HepG2 (cell line): ENCODE data around the gene CMTM5. TPM values are rescaled to one million over a fixed set of nuclear protein-coding genes. Genes with fewer than 3 reads are reported as not detected.

Source experiments
- ARNTL ChIP-seq: sonication (generic); formaldehyde crosslinking; IDR thresholded peaks from 2 replicates; pipeline ENCODE4 v1.4.0; 2020; ENCODE audit warnings: mild to moderate bottlenecking, missing genetic modification reagents
- BHLHE40 ChIP-seq: IDR thresholded peaks from 2 replicates; pipeline ENCODE4 v1.6.1; 2011; ENCODE audit warnings: low read length, improper control_type of control experiment
- CBX1 ChIP-seq: IDR thresholded peaks from one replicate; pipeline ENCODE4 v1.6.1; 2016; ENCODE audit warnings: antibody characterized with exemption, low read depth
- CENPT ChIP-seq: sonication (generic); formaldehyde crosslinking; IDR thresholded peaks from 2 replicates; pipeline ENCODE4 v1.8.0; 2022; ENCODE audit warnings: low read depth, mild to moderate bottlenecking, moderate library complexity, missing genetic modification reagents
- HCFC1 ChIP-seq: fragments of 150-350 bp; IDR thresholded peaks from 2 replicates; pipeline ENCODE4 v1.6.1; 2014; ENCODE audit warnings: low read depth, low read length
- HDAC1 ChIP-seq: sonication (generic); formaldehyde crosslinking; IDR thresholded peaks from 2 replicates; pipeline ENCODE4 v1.5.1; 2020; ENCODE audit warnings: mild to moderate bottlenecking, missing genetic modification reagents
- KDM5B ChIP-seq: sonication (generic); formaldehyde crosslinking; IDR thresholded peaks from 2 replicates; pipeline ENCODE4 v1.4.0; 2020; ENCODE audit warnings: missing genetic modification reagents, mild to moderate bottlenecking, borderline replicate concordance
- MLLT10 ChIP-seq: sonication (generic); formaldehyde crosslinking; IDR thresholded peaks from 2 replicates; pipeline ENCODE4 v1.4.0; 2020; ENCODE audit warnings: missing genetic modification reagents
- NR2F6 ChIP-seq, 2 experiments: IDR thresholded peaks; 2 replicates each; pipeline ENCODE4 v1.6.1; 2016; ENCODE audit warnings: antibody characterized with exemption in 1 of 2, mild to moderate bottlenecking in 1 of 2
- PAX8 ChIP-seq: sonication (generic); formaldehyde crosslinking; IDR thresholded peaks from 2 replicates; pipeline ENCODE4 v1.8.0; 2022; ENCODE audit warnings: mild to moderate bottlenecking, missing genetic modification reagents, borderline replicate concordance
- PRPF4 ChIP-seq: fragments of 200-400 bp; formaldehyde crosslinking; IDR thresholded peaks from 2 replicates; pipeline ENCODE4 v1.6.1; 2016; ENCODE audit warnings: low read length, low read depth; ENCODE audit not compliant: poor library complexity, severe bottlenecking
- RARG ChIP-seq: sonication (generic); formaldehyde crosslinking; IDR thresholded peaks from 2 replicates; pipeline ENCODE4 v1.4.0; 2020; ENCODE audit warnings: low read depth, mild to moderate bottlenecking, missing genetic modification reagents
- THAP7 ChIP-seq: sonication (generic); formaldehyde crosslinking; IDR thresholded peaks from 2 replicates; pipeline ENCODE4 v1.8.1; 2023; ENCODE audit warnings: mild to moderate bottlenecking, missing genetic modification reagents
- TOPORS ChIP-seq: sonication (generic); formaldehyde crosslinking; IDR thresholded peaks from 2 replicates; pipeline ENCODE4 v1.8.0; 2023; ENCODE audit warnings: mild to moderate bottlenecking, missing genetic modification reagents
- ZBTB37 ChIP-seq: sonication (generic); formaldehyde crosslinking; IDR thresholded peaks from 2 replicates; pipeline ENCODE4 v1.4.0; 2020; ENCODE audit warnings: mild to moderate bottlenecking, missing genetic modification reagents
- ZNF484 ChIP-seq: sonication (generic); formaldehyde crosslinking; IDR thresholded peaks from 2 replicates; pipeline ENCODE4 v1.5.1; 2020; ENCODE audit warnings: mild to moderate bottlenecking, low read depth, missing genetic modification reagents, borderline replicate concordance
- ZNF644 ChIP-seq: IDR thresholded peaks from 2 replicates; pipeline ENCODE4 v1.6.1; 2016; ENCODE audit warnings: low read depth
- ZNF670 ChIP-seq: sonication (generic); formaldehyde crosslinking; IDR thresholded peaks from 2 replicates; pipeline ENCODE4 v1.8.0; 2022; ENCODE audit warnings: mild to moderate bottlenecking, missing genetic modification reagents, borderline replicate concordance
- ZNF737 ChIP-seq: sonication (generic); formaldehyde crosslinking; IDR thresholded peaks from 2 replicates; pipeline ENCODE4 v1.5.0; 2020; ENCODE audit warnings: missing genetic modification reagents, mild to moderate bottlenecking, borderline replicate concordance
- ZNF768 ChIP-seq: sonication (generic); formaldehyde crosslinking; IDR thresholded peaks from 2 replicates; pipeline ENCODE4 v1.4.0; 2020; ENCODE audit warnings: missing genetic modification reagents
- ZNF773 ChIP-seq: sonication (generic); formaldehyde crosslinking; IDR thresholded peaks from 2 replicates; pipeline ENCODE4 v1.4.0; 2020; ENCODE audit warnings: missing genetic modification reagents, borderline replicate concordance
- ZSCAN25 ChIP-seq: sonication (generic); formaldehyde crosslinking; IDR thresholded peaks from 2 replicates; pipeline ENCODE4 v1.8.0; 2022; ENCODE audit warnings: mild to moderate bottlenecking, missing genetic modification reagents
- ZSCAN29 ChIP-seq: sonication (generic); formaldehyde crosslinking; conservative IDR thresholded peaks from 2 replicates; pipeline ENCODE4 v1.4.0; 2020; ENCODE audit warnings: mild to moderate bottlenecking, missing genetic modification reagents
- polyA plus RNA-seq, 8 experiments: library from polyadenylated mRNA; depleted of rRNA in 3 of 8; stranded (reverse) in 7 of 8; unstranded in 1 of 8; fragments of >200 nt; fragmentation: Illumina TruSeq in 4 of 8; extraction: Trizol in 4 of 8; gene quantifications; 2 replicates each; pipeline versions ENCODE4 v1.2.1 to v1.2.3, GENCODE V29; 2011 to 2016; ENCODE audit warnings: low read depth in 4 of 8, missing spikeins in 1 of 8, mixed read lengths in 1 of 8; ENCODE audit not compliant: insufficient read depth in 1 of 8
- total RNA-seq, 5 experiments: library from RNA; depleted of rRNA; stranded (reverse); fragments of >200 nt; fragmentation: Illumina TruSeq; extraction: Trizol; gene quantifications; 2 replicates each; pipeline ENCODE4 v1.2.3, GENCODE V29; 2016; ENCODE audit warnings: low read depth in 1 of 5
- TF ChIP-seq, protein P1 (sequence below): sonication (generic); formaldehyde crosslinking; IDR thresholded peaks from 2 replicates; pipeline ENCODE4 v1.4.0; 2020; ENCODE audit warnings: low read depth, missing genetic modification reagents
- TF ChIP-seq, protein P2 (sequence below): sonication (generic); formaldehyde crosslinking; IDR thresholded peaks from 2 replicates; pipeline ENCODE4 v1.8.0; 2022; ENCODE audit warnings: mild to moderate bottlenecking, missing genetic modification reagents

CMTM5 gene
- total and polyA plus RNA-seq, 2 of the 13 experiments (the other 11 are each of a cell fraction or from before 2014, with no cell fraction given), result not detected

DNA sequence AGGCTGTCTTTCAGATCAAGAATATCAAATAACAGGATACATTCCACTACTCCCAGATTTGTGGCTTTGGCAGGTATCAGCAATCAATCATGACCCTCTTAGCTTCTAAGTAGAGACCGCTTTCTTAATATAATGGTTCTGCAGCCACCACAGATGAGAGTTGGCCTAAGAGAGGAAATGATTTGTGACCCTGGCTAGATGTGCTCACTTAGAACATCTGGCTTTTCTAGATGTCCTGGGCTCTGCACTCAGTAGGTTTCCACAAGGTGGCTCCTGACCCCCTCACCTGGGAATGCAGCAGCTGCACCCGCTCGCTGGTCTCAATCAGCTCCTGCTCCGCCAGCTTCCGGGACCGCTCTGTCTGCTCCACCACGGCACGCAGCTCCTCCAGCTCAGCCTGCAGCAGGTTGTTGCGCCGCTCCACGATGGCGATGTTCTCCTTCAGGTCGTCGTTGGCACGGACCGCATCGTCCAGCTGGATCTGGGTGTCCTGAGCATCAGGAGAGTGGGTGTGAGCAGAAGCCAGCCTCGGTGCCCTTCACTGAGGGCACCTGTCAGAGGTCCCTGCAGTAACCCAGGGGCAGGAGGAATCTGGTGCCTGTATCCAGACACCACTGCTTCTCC is 8.9 kb downstream of the CMTM5 start (continued):
- TF ChIP-seq, protein P1, sequence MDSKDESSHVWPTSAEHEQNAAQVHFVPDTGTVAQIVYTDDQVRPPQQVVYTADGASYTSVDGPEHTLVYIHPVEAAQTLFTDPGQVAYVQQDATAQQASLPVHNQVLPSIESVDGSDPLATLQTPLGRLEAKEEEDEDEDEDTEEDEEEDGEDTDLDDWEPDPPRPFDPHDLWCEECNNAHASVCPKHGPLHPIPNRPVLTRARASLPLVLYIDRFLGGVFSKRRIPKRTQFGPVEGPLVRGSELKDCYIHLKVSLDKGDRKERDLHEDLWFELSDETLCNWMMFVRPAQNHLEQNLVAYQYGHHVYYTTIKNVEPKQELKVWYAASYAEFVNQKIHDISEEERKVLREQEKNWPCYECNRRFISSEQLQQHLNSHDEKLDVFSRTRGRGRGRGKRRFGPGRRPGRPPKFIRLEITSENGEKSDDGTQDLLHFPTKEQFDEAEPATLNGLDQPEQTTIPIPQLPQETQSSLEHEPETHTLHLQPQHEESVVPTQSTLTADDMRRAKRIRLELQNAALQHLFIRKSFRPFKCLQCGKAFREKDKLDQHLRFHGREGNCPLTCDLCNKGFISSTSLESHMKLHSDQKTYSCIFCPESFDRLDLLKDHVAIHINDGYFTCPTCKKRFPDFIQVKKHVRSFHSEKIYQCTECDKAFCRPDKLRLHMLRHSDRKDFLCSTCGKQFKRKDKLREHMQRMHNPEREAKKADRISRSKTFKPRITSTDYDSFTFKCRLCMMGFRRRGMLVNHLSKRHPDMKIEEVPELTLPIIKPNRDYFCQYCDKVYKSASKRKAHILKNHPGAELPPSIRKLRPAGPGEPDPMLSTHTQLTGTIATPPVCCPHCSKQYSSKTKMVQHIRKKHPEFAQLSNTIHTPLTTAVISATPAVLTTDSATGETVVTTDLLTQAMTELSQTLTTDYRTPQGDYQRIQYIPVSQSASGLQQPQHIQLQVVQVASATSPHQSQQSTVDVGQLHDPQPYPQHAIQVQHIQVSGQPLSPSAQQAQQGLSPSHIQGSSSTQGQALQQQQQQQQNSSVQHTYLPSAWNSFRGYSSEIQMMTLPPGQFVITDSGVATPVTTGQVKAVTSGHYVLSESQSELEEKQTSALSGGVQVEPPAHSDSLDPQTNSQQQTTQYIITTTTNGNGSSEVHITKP, result no peak
- peak; percentile 48; the same call in 1 of the 2 replicates for TF ChIP-seq ZSCAN25
- no peak for TF ChIP-seq ZNF484 (CRISPR knock-in tag)
- no peak for TF ChIP-seq BHLHE40
- TF ChIP-seq ZBTB37 (CRISPR knock-in tag), result no peak
- TF ChIP-seq ZNF644 (CRISPR knock-in tag), result no peak
- no peak for TF ChIP-seq ZNF670 (CRISPR knock-in tag)
- no peak for TF ChIP-seq PAX8 (CRISPR knock-in tag)
- no peak for TF ChIP-seq CENPT (CRISPR knock-in tag)
- TF ChIP-seq CBX1, result no peak
- no peak for TF ChIP-seq RARG (CRISPR knock-in tag)
- TF ChIP-seq HDAC1 (CRISPR knock-in tag), result no peak
- no peak for TF ChIP-seq ZNF737 (CRISPR knock-in tag)
- TF ChIP-seq NR2F6 (IDR thresholded peaks at IDR 0.05), result no peak
- no peak for TF ChIP-seq NR2F6 (CRISPR knock-in tag; IDR thresholded peaks at IDR 0.05)
- TF ChIP-seq PRPF4, result no peak
- TF ChIP-seq ZNF768, result peak; percentile 20; the same call in 1 of the 2 replicates
- 0 out of 2 replicates have a peak, but pooled peaks have one; percentile 13 for TF ChIP-seq HCFC1
- no peak for TF ChIP-seq KDM5B (CRISPR knock-in tag)
- TF ChIP-seq TOPORS (CRISPR knock-in tag), result no peak
- no peak for TF ChIP-seq ARNTL
- TF ChIP-seq, protein P2, sequence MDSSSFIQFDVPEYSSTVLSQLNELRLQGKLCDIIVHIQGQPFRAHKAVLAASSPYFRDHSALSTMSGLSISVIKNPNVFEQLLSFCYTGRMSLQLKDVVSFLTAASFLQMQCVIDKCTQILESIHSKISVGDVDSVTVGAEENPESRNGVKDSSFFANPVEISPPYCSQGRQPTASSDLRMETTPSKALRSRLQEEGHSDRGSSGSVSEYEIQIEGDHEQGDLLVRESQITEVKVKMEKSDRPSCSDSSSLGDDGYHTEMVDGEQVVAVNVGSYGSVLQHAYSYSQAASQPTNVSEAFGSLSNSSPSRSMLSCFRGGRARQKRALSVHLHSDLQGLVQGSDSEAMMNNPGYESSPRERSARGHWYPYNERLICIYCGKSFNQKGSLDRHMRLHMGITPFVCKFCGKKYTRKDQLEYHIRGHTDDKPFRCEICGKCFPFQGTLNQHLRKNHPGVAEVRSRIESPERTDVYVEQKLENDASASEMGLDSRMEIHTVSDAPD (CRISPR knock-in tag), result no peak
- no peak for TF ChIP-seq THAP7 (CRISPR knock-in tag)
- no peak for TF ChIP-seq ZSCAN29 (CRISPR knock-in tag)
- no peak for TF ChIP-seq ZNF773 (CRISPR knock-in tag)
- TF ChIP-seq MLLT10 (CRISPR knock-in tag), result no peak
